ENCODE data around the gene TRMT10A.

Gene TRMT10A

GRCh38 chr4:99507349-99507748, 56.5 kb downstream of the TRMT10A start:
- DNase-seq (ENCODE audit: low spot score), result no peak

DNA sequence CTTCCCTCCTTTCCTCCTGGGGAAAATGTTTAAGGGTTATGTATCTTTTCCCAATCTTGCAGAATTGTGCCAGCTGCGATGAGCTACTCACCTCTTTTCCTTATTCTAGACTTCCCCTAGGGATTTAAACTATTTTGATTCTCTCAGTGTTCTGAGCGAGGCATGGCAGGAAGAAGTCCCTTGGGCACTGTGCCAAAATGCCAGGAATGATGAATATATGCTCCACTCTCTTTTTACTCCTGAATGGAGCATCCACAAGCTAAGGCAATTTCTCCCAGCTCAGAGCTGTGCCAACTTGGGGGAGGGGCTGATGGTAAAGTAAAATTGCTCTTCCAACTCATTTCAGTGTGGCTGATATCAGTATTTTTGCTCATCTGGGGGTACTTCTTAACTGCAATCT, 57.1 kb downstream of the TRMT10A start:
- TF ChIP-seq, protein P1, sequence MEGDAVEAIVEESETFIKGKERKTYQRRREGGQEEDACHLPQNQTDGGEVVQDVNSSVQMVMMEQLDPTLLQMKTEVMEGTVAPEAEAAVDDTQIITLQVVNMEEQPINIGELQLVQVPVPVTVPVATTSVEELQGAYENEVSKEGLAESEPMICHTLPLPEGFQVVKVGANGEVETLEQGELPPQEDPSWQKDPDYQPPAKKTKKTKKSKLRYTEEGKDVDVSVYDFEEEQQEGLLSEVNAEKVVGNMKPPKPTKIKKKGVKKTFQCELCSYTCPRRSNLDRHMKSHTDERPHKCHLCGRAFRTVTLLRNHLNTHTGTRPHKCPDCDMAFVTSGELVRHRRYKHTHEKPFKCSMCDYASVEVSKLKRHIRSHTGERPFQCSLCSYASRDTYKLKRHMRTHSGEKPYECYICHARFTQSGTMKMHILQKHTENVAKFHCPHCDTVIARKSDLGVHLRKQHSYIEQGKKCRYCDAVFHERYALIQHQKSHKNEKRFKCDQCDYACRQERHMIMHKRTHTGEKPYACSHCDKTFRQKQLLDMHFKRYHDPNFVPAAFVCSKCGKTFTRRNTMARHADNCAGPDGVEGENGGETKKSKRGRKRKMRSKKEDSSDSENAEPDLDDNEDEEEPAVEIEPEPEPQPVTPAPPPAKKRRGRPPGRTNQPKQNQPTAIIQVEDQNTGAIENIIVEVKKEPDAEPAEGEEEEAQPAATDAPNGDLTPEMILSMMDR (IDR thresholded peaks at IDR 0.05; ENCODE audit: extremely low read depth, insufficient read depth, missing control alignments), result no peak
- in situ Hi-C loops (cut with MboI; ENCODE audit: low pct_unique_long_range_greater_than_20kb, low sequenced_read_pairs, unreplicated experiment), result no loop called here
- no peak for DNase-seq (ENCODE audit: low spot score)

More at GRCh38 chr4:99507349-99507748, 56.5 kb downstream of the TRMT10A start:
- TF ChIP-seq, protein P1 (IDR thresholded peaks at IDR 0.05; ENCODE audit: extremely low read depth, insufficient read depth, missing control alignments), result no peak
- in situ Hi-C loops (cut with MboI; ENCODE audit: low pct_unique_long_range_greater_than_20kb, low sequenced_read_pairs, unreplicated experiment), result no loop called here

- in situ Hi-C loops (cut with MboI; ENCODE audit: low pct_unique_long_range_greater_than_20kb, low sequenced_read_pairs, unreplicated experiment), result no loop called here
- no peak for DNase-seq (ENCODE audit: low spot score)
- TF ChIP-seq, protein P1 (IDR thresholded peaks at IDR 0.05; ENCODE audit: extremely low read depth, insufficient read depth, missing control alignments), result no peak
These were observed 58.9 kb downstream of the TRMT10A start for GRCh38 chr4:99504804-99505502.
